HG03460 (cell line): ENCODE data around the gene UNK.
"Not testable (repeated sequence)": the region's sequence is repeated elsewhere in the genome, so short reads cannot be mapped to it uniquely, and the experiment has no call there.

Source experiments
- ATAC-seq: cut with Tn5 transposase; IDR thresholded peaks from one replicate; pipeline ENCODE4 v1.9.1; 2021; ENCODE audit not compliant: unreplicated experiment

UNK gene

GRCh38 chr17:75773121-75773807, 11.3 kb upstream of the UNK start:
- ATAC-seq: no peak

GRCh38 chr17:75773808-75774470, 10.7 kb upstream of the UNK start:
- no peak for ATAC-seq

GRCh38 chr17:75774471-75774990, 10.1 kb upstream of the UNK start:
- ATAC-seq: no peak

DNA sequence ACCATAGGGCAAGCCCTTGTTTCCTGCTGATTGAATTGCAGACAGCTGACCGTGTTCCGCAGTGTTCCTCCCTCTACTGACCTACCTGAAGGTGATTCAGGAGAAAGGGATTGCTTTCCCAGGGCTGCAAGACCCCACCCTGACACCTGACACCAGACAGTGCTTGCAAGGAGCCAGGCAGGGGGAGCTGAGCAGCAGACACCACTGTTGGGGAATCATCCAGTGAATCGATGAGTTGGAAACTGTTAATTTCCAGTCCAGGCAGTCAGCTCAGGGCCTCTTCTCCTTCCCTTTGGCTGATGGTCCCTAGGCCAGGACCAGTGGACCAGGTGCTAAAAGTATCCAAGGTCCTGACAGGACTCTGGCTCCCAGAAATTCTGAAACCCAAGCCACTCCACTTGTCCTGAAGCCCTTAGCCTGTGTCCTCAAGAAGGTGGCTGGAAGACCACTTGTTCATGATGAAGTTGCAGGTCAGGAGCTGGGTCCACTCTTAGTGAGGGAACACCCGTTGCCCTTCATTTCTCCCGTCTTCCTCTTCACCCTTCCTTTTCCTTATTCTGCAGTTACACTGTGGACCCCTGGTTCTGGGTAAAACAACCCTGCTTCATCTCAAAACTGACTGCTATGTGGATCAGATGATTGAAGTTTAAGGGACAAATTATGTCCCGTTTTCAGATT, 9.5 kb upstream of the UNK start:
- ATAC-seq: no peak

- ATAC-seq: no peak
Measured at GRCh38 chr17:75776386-75777295, 8.0 kb upstream of the UNK start.

- ATAC-seq: no peak
Measured at GRCh38 chr17:75777296-75777922, 7.2 kb upstream of the UNK start.

DNA sequence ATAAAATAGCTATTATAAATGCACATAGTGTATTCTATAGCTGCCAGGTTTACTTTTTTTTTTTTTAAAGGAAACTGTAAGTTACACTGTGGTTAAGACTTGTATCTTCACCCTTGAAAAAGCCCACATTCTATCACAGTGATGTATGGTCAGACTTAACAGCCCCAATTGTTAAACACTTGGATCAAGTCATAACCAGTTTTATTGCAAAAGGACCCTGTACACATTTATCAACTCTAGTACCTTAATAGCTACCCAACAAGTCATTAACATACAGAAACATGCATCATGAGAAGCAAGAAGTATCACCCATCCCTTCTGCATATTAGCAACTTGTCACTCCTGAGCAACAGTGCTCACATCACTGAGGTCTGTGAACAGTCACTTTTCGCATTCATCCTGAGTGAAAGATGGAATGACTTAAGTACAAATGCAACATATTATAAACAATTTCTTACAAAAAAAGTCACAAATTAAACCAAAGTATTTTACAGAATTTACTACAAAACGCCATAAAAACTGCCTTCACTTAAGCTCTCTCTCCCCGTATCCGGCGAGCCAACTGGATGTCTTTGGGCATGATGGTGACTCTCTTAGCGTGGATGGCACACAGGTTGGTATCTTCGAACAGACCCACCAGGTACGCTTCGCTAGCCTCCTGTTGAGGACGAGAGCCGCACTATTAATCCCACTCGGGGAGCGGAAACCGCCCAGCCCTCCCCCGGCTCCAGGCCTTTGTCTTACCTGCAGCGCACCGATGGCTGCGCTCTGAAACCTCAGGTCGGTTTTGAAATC, 6.3 kb upstream of the UNK start:
- ATAC-seq: not testable (repeated sequence)

DNA sequence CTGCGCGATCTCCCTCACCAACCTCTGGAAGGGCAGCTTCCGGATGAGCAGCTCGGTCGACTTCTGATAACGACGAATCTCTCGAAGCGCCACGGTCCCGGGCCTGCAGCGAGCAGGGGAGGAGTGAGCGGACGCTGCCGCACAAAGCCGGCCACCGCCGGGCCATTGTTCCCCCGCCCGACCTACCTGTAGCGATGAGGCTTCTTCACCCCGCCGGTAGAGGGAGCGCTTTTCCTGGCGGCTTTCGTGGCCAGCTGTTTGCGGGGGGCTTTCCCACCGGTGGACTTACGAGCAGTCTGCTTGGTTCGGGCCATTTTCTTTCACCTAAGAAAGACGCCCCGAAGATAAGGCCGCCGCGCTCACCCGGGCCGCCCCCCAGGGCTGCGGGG, 5.8 kb upstream of the UNK start:
- peak; percentile 14 for ATAC-seq

DNA sequence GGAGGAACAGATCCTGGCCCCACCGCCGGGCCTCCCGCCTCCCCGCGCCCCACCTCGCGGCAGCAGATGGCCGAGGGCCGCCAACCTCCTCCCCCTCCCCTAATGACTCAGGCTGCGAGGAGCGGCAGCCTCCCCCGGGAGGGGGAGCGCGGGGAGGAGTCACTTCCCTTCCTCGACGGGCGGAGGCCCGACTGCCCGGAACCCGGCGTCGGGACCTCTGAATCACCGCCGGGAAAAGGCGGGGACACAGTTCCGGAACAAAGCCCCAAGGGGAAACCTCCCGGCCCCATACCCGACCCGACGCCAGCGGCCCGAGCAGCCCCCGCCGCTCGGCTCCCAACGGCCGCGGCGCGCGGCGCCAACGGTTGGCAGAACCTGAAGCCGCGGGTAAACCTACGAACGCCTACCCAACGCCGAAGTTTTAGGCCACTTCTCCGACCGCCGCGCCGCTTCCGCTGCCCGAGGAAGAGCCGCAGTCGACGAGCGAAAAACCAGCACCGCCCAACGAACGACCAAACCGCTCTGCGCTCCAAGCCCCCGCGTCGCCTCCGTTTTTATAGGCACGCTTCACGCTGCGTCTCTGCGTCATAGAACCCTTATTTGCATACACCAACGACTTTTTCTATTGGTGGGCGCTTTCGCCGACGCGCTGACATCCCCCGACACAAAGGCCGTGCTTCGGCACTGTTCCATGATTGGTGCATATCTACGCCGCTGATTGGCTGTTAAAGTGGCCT, 5.2 kb upstream of the UNK start:
- ATAC-seq: peak; percentile 52

GRCh38 chr17:75779987-75780889, 4.4 kb upstream of the UNK start:
- ATAC-seq: no peak

DNA sequence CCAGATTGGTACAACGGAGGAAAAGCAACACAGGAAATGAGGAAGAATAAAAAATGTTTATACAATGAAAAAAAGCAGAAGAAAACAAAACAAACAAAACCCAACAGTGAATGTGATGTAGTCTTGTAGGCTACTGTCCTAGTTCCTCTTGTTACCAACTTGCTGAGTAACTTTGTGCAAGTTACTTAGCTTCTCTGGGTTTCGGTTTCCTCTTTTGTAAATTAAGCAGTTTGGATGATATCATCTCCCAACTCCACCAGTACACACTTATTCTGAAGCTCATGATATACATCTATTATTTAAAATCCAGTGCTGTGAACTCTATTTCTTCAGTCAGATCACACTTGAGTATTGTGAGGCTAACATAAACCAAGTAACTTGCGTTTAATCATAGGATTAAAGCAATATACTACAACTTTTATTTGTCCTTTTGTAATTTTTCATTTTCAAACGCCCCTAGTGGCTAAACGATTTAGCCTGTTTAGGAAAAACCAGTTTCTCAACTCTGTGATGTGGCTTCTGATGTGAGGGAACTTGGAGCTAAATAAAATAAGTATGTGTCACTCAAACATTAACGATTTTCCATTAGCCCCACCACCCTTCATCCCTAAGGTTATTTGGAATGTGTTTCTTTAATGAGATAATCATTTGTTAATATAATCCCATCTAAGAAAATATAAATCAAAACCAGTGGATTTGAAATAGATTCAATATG, 1.4 kb upstream of the UNK start:
- no peak for ATAC-seq

GRCh38 chr17:75783803-75784472, 668 bp upstream of the UNK start:
- no peak for ATAC-seq

- ATAC-seq: peak; percentile 62
Measured at GRCh38 chr17:75785016-75785890, 647 bp downstream of the UNK start.

GRCh38 chr17:75791254-75791653, 6.6 kb downstream of the UNK start:
- ATAC-seq: no peak

GRCh38 chr17:75793460-75793859, 8.9 kb downstream of the UNK start:
- ATAC-seq: no peak
